Keratinocyte (primary cell): Measurements from ENCODE around the gene USF3. TPM values are rescaled to one million over a fixed set of nuclear protein-coding genes. Genes with fewer than 3 reads are reported as not detected.

Source experiments
- DNase-seq: peaks from one replicate; pipeline ENCODE4 v3.0.0-alpha.2; 2011; ENCODE audit warnings: low read depth, missing footprints, low spot score
- FAIRE-seq: peaks from 2 replicates; lab custom pipeline; 2011; peaks lifted over from hg19 to GRCh38; lab: Jason Lieb, UNC
- H2AFZ ChIP-seq: 2 replicates; pipeline ENCODE4 v1.6.0; 2012; ENCODE audit warnings: low read length, control low read depth, inconsistent platforms; ENCODE audit not compliant: control insufficient read depth
- H3K27ac ChIP-seq: 2 replicates; pipeline ENCODE4 v1.5.1; 2011; ENCODE audit warnings: low read length; ENCODE audit not compliant: control insufficient read depth, insufficient read depth
- H3K27me3 ChIP-seq: 3 replicates; pipeline ENCODE4 v1.6.0; 2011; ENCODE audit warnings: low read length; ENCODE audit not compliant: control insufficient read depth, insufficient read depth; ENCODE audit errors: extremely low read depth
- H3K36me3 ChIP-seq, 2 experiments: 2 replicates in 1 of 2; 3 replicates in 1 of 2; pipeline ENCODE4 v1.5.1; 2011; ENCODE audit warnings: low read length in 2 of 2, mild to moderate bottlenecking in 1 of 2; ENCODE audit not compliant: control insufficient read depth in 2 of 2, insufficient read depth in 2 of 2; ENCODE audit errors: extremely low read depth in 1 of 2
- H3K4me1 ChIP-seq: 3 replicates; pipeline ENCODE4 v1.5.1; 2011; ENCODE audit warnings: low read length; ENCODE audit not compliant: control insufficient read depth, insufficient read depth; ENCODE audit errors: extremely low read depth
- H3K4me2 ChIP-seq: 3 replicates; pipeline ENCODE4 v1.6.0; 2011; ENCODE audit warnings: low read depth, low read length; ENCODE audit not compliant: control insufficient read depth, insufficient read depth; ENCODE audit errors: extremely low read depth
- H3K4me3 ChIP-seq, 3 experiments: fragments of 200-600 bp in 1 of 3; sonication (generic) in 1 of 3; 2 replicates in 2 of 3; 3 replicates in 1 of 3; pipeline ENCODE4 v1.5.1; 2011 to 2016; ENCODE audit warnings: low read length in 3 of 3, mild to moderate bottlenecking in 3 of 3, control low read depth in 2 of 3, inconsistent platforms in 1 of 3, low read depth in 1 of 3, mixed read lengths in 1 of 3, mixed run types in 1 of 3, moderate library complexity in 1 of 3; ENCODE audit not compliant: control insufficient read depth in 2 of 3, insufficient read depth in 2 of 3; ENCODE audit errors: extremely low read depth in 1 of 3
- H3K79me2 ChIP-seq: 2 replicates; pipeline ENCODE4 v1.6.0; 2012; ENCODE audit warnings: low read length; ENCODE audit not compliant: control insufficient read depth, insufficient read depth
- H3K9ac ChIP-seq: 3 replicates; pipeline ENCODE4 v1.6.0; 2011; ENCODE audit warnings: low read length; ENCODE audit not compliant: control insufficient read depth, insufficient read depth; ENCODE audit errors: extremely low read depth
- H3K9me1 ChIP-seq: 3 replicates; pipeline ENCODE4 v1.6.0; 2011; ENCODE audit warnings: low read length; ENCODE audit not compliant: control insufficient read depth, insufficient read depth; ENCODE audit errors: extremely low read depth
- H3K9me3 ChIP-seq: 2 replicates; pipeline ENCODE4 v1.5.1; 2012; ENCODE audit warnings: low read depth, low read length; ENCODE audit not compliant: control insufficient read depth
- H4K20me1 ChIP-seq: 3 replicates; pipeline ENCODE4 v1.6.0; 2011; ENCODE audit warnings: low read length; ENCODE audit not compliant: control insufficient read depth, insufficient read depth; ENCODE audit errors: extremely low read depth
- CTCF ChIP-seq, 3 experiments: IDR thresholded peaks in 1 of 3; conservative IDR thresholded peaks in 1 of 3; optimal IDR thresholded peaks in 1 of 3; 2 replicates in 2 of 3; 3 replicates in 1 of 3; pipeline versions ENCODE3 to v1.5.1; 2011; ENCODE audit warnings: low read length in 3 of 3, mild to moderate bottlenecking in 3 of 3, moderate library complexity in 2 of 3, control low read depth in 1 of 3, inconsistent platforms in 1 of 3; ENCODE audit not compliant: insufficient read depth in 2 of 3; ENCODE audit errors: extremely low read depth in 1 of 3
- EZH2 ChIP-seq: IDR thresholded peaks from one replicate; pipeline ENCODE4 v1.6.1; 2012; ENCODE audit warnings: inconsistent platforms, mild to moderate bottlenecking, low read length, moderate library complexity
- dilution Hi-C: fragments of 300-500 bp; cut with MboI; formaldehyde crosslinking; loops from one replicate; pipeline ENCODE4 v1.7.0; 2020; ENCODE audit warnings: low sequenced_read_pairs; ENCODE audit not compliant: extremely low pct_ligation_motif_present
- polyA plus RNA-seq, 5 experiments: library from polyadenylated mRNA; depleted of rRNA in 3 of 5; stranded (reverse) in 3 of 5; stranded (forward) in 1 of 5; unstranded in 1 of 5; fragments of >200 nt; gene quantifications; 1 replicate in 1 of 5; 2 replicates in 3 of 5; 3 replicates in 1 of 5; pipeline versions ENCODE4 v1.2.1 to v1.2.3, GENCODE V29; 2011 to 2012; ENCODE audit warnings: missing spikeins in 2 of 5, low read depth in 1 of 5, low replicate concordance in 1 of 5

USF3 gene
- polyA plus RNA-seq, 1 donor (not counting 4 experiments of a cell fraction or from before 2014, with no cell fraction given), result 8.8 TPM

GRCh38 chr3:113628788-113629187 lies 67.7 kb downstream of the USF3 start:
- H3K27ac ChIP-seq, result no peak overlapping the region
- no peak overlapping the region for H3K9ac ChIP-seq
- no peak for TF ChIP-seq EZH2
- TF ChIP-seq CTCF (optimal IDR thresholded peaks at IDR 0.05 in 1 of 3, IDR thresholded peaks at IDR 0.05 in 1 of 3, conservative IDR thresholded peaks at IDR 0.05 in 1 of 3; ENCODE audit: extremely low read depth in 1 of 3, insufficient read depth in 2 of 3, low read length in 3 of 3), result no peak
- dilution Hi-C loops, result no loop called here
- H3K9me1 ChIP-seq, result no peaks in the 10 kb centered on the region
- no peak for DNase-seq
- no peak for FAIRE-seq
- H3K79me2 ChIP-seq, result no peaks in the 10 kb centered on the region
- no peak overlapping the region for H3K4me2 ChIP-seq
- H2AFZ ChIP-seq, result no peak overlapping the region
- no peaks in the 10 kb centered on the region for H4K20me1 ChIP-seq
- H3K27me3 ChIP-seq, result no peaks in the 10 kb centered on the region
- no peaks in the 10 kb centered on the region for H3K4me1 ChIP-seq
- no peaks in the 10 kb centered on the region for H3K36me3 ChIP-seq
- no peaks in the 10 kb centered on the region for H3K9me3 ChIP-seq
- H3K4me3 ChIP-seq, result no peak overlapping the region

GRCh38 chr3:113628316-113628715 lies 68.1 kb downstream of the USF3 start:
- Histone ChIP-seq H2AFZ (no peak overlapping the region), H3K4me3 (no peak overlapping the region), H3K4me2 (no peak overlapping the region), H3K27me3 (no peaks in the 10 kb centered on the region), H3K36me3 (no peaks in the 10 kb centered on the region), H3K27ac (no peak overlapping the region), H3K9me1 (no peaks in the 10 kb centered on the region), H3K9ac (no peak overlapping the region), H3K4me1 (no peaks in the 10 kb centered on the region), H3K79me2 (no peaks in the 10 kb centered on the region), H4K20me1 (no peaks in the 10 kb centered on the region), H3K9me3 (no peaks in the 10 kb centered on the region)
- dilution Hi-C loops, result no loop called here
- TF ChIP-seq EZH2, result no peak
- no peak for TF ChIP-seq CTCF (optimal IDR thresholded peaks at IDR 0.05 in 1 of 3, IDR thresholded peaks at IDR 0.05 in 1 of 3, conservative IDR thresholded peaks at IDR 0.05 in 1 of 3; ENCODE audit: extremely low read depth in 1 of 3, insufficient read depth in 2 of 3, low read length in 3 of 3)
- FAIRE-seq (no peak), DNase-seq (no peak)
